Small intestine (tissue), 7 donors: ENCODE data around the gene PCDHGC5. TPM values are rescaled to one million over a fixed set of nuclear protein-coding genes. Genes with fewer than 3 reads are reported as not detected.

Experiments used
- DNase-seq, 2 donors: peaks; one replicate each; pipeline versions ENCODE4 v3.0.0 to v3.0.0-alpha.2; 2013
- FAIRE-seq: peaks from 2 replicates; lab custom pipeline; 2012; peaks lifted over from hg19 to GRCh38; lab: Jason Lieb, UNC
- H3K27ac ChIP-seq, 3 donors: one replicate each; pipeline ENCODE4 v1.5.1; 2013; ENCODE audit warnings: low read length in 2 of 3, mild to moderate bottlenecking in 2 of 3, control low read depth in 1 of 3, inconsistent platforms in 1 of 3, low read depth in 1 of 3, moderate library complexity in 1 of 3
- H3K27me3 ChIP-seq, 3 donors: one replicate each; pipeline ENCODE4 v1.6.1; 2013; ENCODE audit warnings: low read length in 3 of 3, inconsistent platforms in 1 of 3; ENCODE audit not compliant: control insufficient read depth in 3 of 3, insufficient read depth in 3 of 3
- H3K36me3 ChIP-seq, 3 donors: one replicate each; pipeline ENCODE4 v1.6.1; 2013; ENCODE audit warnings: low read length in 3 of 3, inconsistent platforms in 1 of 3, low read depth in 1 of 3, mild to moderate bottlenecking in 1 of 3, moderate library complexity in 1 of 3; ENCODE audit not compliant: control insufficient read depth in 3 of 3, insufficient read depth in 2 of 3
- H3K4me1 ChIP-seq, 3 donors: one replicate each; pipeline ENCODE4 v1.6.1; 2013; ENCODE audit warnings: low read length in 2 of 3, inconsistent platforms in 1 of 3, low read depth in 1 of 3, mild to moderate bottlenecking in 1 of 3, moderate library complexity in 1 of 3; ENCODE audit not compliant: control insufficient read depth in 3 of 3, insufficient read depth in 2 of 3
- H3K4me3 ChIP-seq, 3 donors: one replicate each; pipeline ENCODE4 v1.5.1; 2013; ENCODE audit warnings: low read length in 3 of 3, control low read depth in 1 of 3, inconsistent platforms in 1 of 3, low read depth in 1 of 3, mild to moderate bottlenecking in 1 of 3, moderate library complexity in 1 of 3
- H3K9me3 ChIP-seq, 2 donors: one replicate each; pipeline ENCODE4 v1.6.1; 2013; ENCODE audit warnings: low read depth in 1 of 2, low read length in 1 of 2; ENCODE audit not compliant: control insufficient read depth in 2 of 2, insufficient read depth in 1 of 2
- WGBS, 3 donors: extraction: QIAGEN DNeasy Blood & Tissue Kit; methylation state at CpG; one replicate each; pipeline ENCODE4 v1.1.7; 2013; 5-methylcytosine and 5-hydroxymethylcytosine counted together
- polyA plus RNA-seq, 4 donors: library from polyadenylated mRNA; stranded (reverse) in 3 of 4; unstranded in 1 of 4; fragments of 200-250 nt in 3 of 4; fragments of 120-200 nt in 1 of 4; gene quantifications; one replicate each; pipeline versions ENCODE4 v1.2.1 to v1.2.3, GENCODE V29; 2013
- donor health status: healthy with polysubstance abuse.
- donor health status: control.
- donor health status: control.
- donor health status: Bipolar disorder and iron deficiency.
- donor health status: healthy.

PCDHGC5 gene
- polyA plus RNA-seq, 4 donors: 0.07 to 0.18 TPM; not detected in 2

- H3K27me3 ChIP-seq: no peaks in the 10 kb centered on the region
- no peak overlapping the region for H3K4me3 ChIP-seq
- no peaks in the 10 kb centered on the region for H3K4me1 ChIP-seq
- H3K9me3 ChIP-seq: no peaks in the 10 kb centered on the region
- H3K36me3 ChIP-seq: peaks cover 5 to 30% (median 26%) of the 10 kb centered on the region in 3 donors
- WGBS, 3 donors: 93 to 99% (median 96%) methylated on average over 4 of the region's 4 CpGs
- no peak overlapping the region for H3K27ac ChIP-seq
- DNase-seq (no peak), FAIRE-seq (no peak)
Observed at GRCh38 chr5:141534492-141535213, 45.8 kb downstream of the PCDHGC5 start.

Other genes with a start within 250 kb of the PCDHGC5 start
- 1 to 10 TPM in 2 of 4 donors, under 1 TPM in 2; 0.22 to 1.7 (median 0.65) TPM for gene PCDHB15, start 243.7 kb upstream of the PCDHGC5 start, polyA plus RNA-seq
- gene SLC25A2, start 185.0 kb upstream of the PCDHGC5 start, polyA plus RNA-seq: under 1 TPM in 3 of 4 donors, not detected in 1; 0.12 to 0.45 (median 0.15) TPM
- 10 to 100 TPM; 58.8 to 91.9 (median 66.1) TPM for gene TAF7, start 168.3 kb upstream of the PCDHGC5 start, polyA plus RNA-seq
- under 1 TPM in 3 of 4 donors, not detected in 1; 0.10 to 0.27 (median 0.13) TPM for gene PCDHGA1, start 158.6 kb upstream of the PCDHGC5 start, polyA plus RNA-seq
- gene PCDHGA2, start 150.3 kb upstream of the PCDHGC5 start, polyA plus RNA-seq: under 1 TPM in 3 of 4 donors, not detected in 1; 0.27 to 0.81 (median 0.64) TPM
- gene PCDHGA3, start 145.3 kb upstream of the PCDHGC5 start, polyA plus RNA-seq: under 1 TPM in 2 of 4 donors, not detected in 2; 0.24 to 0.49 TPM
- gene PCDHGB1, start 139.0 kb upstream of the PCDHGC5 start, polyA plus RNA-seq: under 1 TPM in 2 of 4 donors, not detected in 2; 0.19 to 0.21 TPM
- under 1 TPM in 2 of 4 donors, not detected in 2; 0.31 to 0.43 TPM for gene PCDHGA4, start 134.1 kb upstream of the PCDHGC5 start, polyA plus RNA-seq
- under 1 TPM in 2 of 4 donors, not detected in 2; 0.37 to 0.68 TPM for gene PCDHGB2, start 129.1 kb upstream of the PCDHGC5 start, polyA plus RNA-seq
- gene PCDHGA5, start 124.9 kb upstream of the PCDHGC5 start, polyA plus RNA-seq: under 1 TPM in 2 of 4 donors, not detected in 2; 0.43 to 0.68 TPM
- under 1 TPM in 2 of 4 donors, not detected in 2; 0.31 to 0.43 TPM for gene PCDHGB3, start 118.8 kb upstream of the PCDHGC5 start, polyA plus RNA-seq
- gene PCDHGA6, start 115.2 kb upstream of the PCDHGC5 start, polyA plus RNA-seq: 1 to 10 TPM in 1 of 4 donors, under 1 TPM in 1, not detected in 2; 0.72 to 1.0 TPM
- under 1 TPM in 2 of 4 donors, not detected in 2; 0.30 to 0.32 TPM for gene PCDHGA7, start 106.3 kb upstream of the PCDHGC5 start, polyA plus RNA-seq
- under 1 TPM in 2 of 4 donors, not detected in 2; 0.75 to 0.77 TPM for gene PCDHGB4, start 101.4 kb upstream of the PCDHGC5 start, polyA plus RNA-seq
- under 1 TPM in 2 of 4 donors, not detected in 2; 0.10 to 0.15 TPM for gene PCDHGA8, start 96.4 kb upstream of the PCDHGC5 start, polyA plus RNA-seq
- 1 to 10 TPM in 2 of 4 donors, under 1 TPM in 1, not detected in 1; 0.27 to 1.6 (median 1.2) TPM for gene PCDHGB5, start 91.1 kb upstream of the PCDHGC5 start, polyA plus RNA-seq
- gene PCDHGA9, start 86.3 kb upstream of the PCDHGC5 start, polyA plus RNA-seq: 1 to 10 TPM in 1 of 4 donors, under 1 TPM in 1, not detected in 2; 0.75 to 1.0 TPM
- 1 to 10 TPM in 2 of 4 donors, not detected in 2; 1.3 to 1.4 TPM for gene PCDHGB6, start 81.1 kb upstream of the PCDHGC5 start, polyA plus RNA-seq
- gene PCDHGA10, start 76.1 kb upstream of the PCDHGC5 start, polyA plus RNA-seq: 1 to 10 TPM in 2 of 4 donors, under 1 TPM in 1, not detected in 1; 0.27 to 2.2 (median 1.2) TPM
- gene PCDHGB7, start 71.4 kb upstream of the PCDHGC5 start, polyA plus RNA-seq: 1 to 10 TPM in 2 of 4 donors, not detected in 2; 1.8 to 2.8 TPM
- 1 to 10 TPM in 1 of 4 donors, under 1 TPM in 1, not detected in 2; 0.81 to 1.0 TPM for gene PCDHGA11, start 68.0 kb upstream of the PCDHGC5 start, polyA plus RNA-seq
- 1 to 10 TPM in 1 of 4 donors, under 1 TPM in 2, not detected in 1; 0.41 to 1.5 (median 0.54) TPM for gene PCDHGA12, start 58.6 kb upstream of the PCDHGC5 start, polyA plus RNA-seq
- gene PCDHGC3, start 13.1 kb upstream of the PCDHGC5 start, polyA plus RNA-seq: 10 to 100 TPM in 2 of 4 donors, 1 to 10 TPM in 2; 2.5 to 33.3 (median 8.9) TPM
- gene PCDHGC4, start 4.1 kb upstream of the PCDHGC5 start, polyA plus RNA-seq: under 1 TPM in 2 of 4 donors, not detected in 2; 0.34 TPM
- gene DIAPH1, start 129.9 kb downstream of the PCDHGC5 start, polyA plus RNA-seq: 10 to 100 TPM; 58.4 to 97.3 (median 90.6) TPM
- gene HDAC3, start 147.8 kb downstream of the PCDHGC5 start, polyA plus RNA-seq: 10 to 100 TPM; 39.0 to 65.0 (median 49.6) TPM
- gene RELL2, start 147.9 kb downstream of the PCDHGC5 start, polyA plus RNA-seq: 1 to 10 TPM; 1.9 to 5.4 (median 3.8) TPM
- gene FCHSD1, start 162.3 kb downstream of the PCDHGC5 start, polyA plus RNA-seq: 10 to 100 TPM in 3 of 4 donors, 1 to 10 TPM in 1; 8.3 to 22.0 (median 13.6) TPM
- 10 to 100 TPM in 1 of 4 donors, 1 to 10 TPM in 2, under 1 TPM in 1; 0.45 to 14.2 (median 4.6) TPM for gene ARAP3, start 193.1 kb downstream of the PCDHGC5 start, polyA plus RNA-seq